Measurements from ENCODE around the gene OLFML2A. TPM values are rescaled to one million over a fixed set of nuclear protein-coding genes. Genes with fewer than 3 reads are reported as not detected.

Gene OLFML2A
- total RNA-seq, 6 donors from 2014 or later, result 4.2 to 35.6 (median 12.2) TPM

DNA sequence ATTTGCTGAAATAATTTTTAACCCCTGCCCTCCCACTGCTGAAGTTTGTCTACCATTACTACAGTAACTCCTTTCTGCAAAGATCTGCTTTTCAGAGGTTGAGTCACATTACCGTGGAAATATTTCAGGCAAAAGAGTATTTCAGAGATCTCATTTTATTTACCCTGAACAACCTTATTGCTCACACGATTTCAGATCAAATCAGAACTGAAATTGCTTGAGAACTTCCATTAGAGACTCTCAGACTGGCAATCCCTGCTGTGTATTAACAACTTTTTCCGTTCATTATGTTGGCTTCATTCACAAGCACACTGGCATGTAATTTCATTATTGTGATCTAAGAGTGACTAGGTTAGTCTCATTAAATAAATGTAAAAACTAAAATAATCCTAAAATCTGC, 21.9 kb upstream of the OLFML2A start:
- Histone ChIP-seq H3K4me3 (no peak overlapping the region), H3K9me3 (no peaks in the 10 kb centered on the region), H3K27me3 (no peaks in the 10 kb centered on the region), H3K36me3 (no peaks in the 10 kb centered on the region), H3K27ac (no peak overlapping the region), H3K4me1 (peaks cover 0 to 13% (median 9%) of the 10 kb centered on the region in 4 donors)
- WGBS, 2 donors, result 68 to 72% methylated on average over 3 of the region's 3 CpGs
- TF ChIP-seq POLR2AphosphoS5 (IDR thresholded peaks at IDR 0.05) (no peak), POLR2A (IDR thresholded peaks at IDR 0.05) (no peak), EP300 (IDR thresholded peaks at IDR 0.05) (no peak)
- TF ChIP-seq, protein P1, sequence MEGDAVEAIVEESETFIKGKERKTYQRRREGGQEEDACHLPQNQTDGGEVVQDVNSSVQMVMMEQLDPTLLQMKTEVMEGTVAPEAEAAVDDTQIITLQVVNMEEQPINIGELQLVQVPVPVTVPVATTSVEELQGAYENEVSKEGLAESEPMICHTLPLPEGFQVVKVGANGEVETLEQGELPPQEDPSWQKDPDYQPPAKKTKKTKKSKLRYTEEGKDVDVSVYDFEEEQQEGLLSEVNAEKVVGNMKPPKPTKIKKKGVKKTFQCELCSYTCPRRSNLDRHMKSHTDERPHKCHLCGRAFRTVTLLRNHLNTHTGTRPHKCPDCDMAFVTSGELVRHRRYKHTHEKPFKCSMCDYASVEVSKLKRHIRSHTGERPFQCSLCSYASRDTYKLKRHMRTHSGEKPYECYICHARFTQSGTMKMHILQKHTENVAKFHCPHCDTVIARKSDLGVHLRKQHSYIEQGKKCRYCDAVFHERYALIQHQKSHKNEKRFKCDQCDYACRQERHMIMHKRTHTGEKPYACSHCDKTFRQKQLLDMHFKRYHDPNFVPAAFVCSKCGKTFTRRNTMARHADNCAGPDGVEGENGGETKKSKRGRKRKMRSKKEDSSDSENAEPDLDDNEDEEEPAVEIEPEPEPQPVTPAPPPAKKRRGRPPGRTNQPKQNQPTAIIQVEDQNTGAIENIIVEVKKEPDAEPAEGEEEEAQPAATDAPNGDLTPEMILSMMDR (IDR thresholded peaks at IDR 0.05), result no peak
- no peak for DNase-seq
- no peak for ATAC-seq (ENCODE audit: low FRiP score in 2 of 2)

DNA sequence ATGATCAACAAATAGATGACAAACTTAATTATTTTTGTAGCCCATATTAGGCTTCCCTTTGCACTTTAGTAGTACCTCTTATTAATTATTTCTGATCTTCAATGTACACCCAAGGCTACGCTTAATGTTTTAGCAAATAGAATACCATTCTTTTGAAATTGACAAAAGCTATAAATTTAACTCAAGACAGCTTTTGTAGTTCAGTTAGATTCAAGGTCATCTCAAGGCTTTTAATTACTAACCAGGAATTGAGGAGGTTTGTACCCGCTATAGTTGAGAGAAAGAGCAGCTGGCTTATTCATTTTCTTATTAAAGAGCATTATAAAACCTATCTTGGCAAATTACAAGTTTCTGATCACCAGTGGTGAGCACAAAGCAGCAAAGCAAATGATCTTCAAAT, 20.9 kb upstream of the OLFML2A start:
- Histone ChIP-seq H3K27ac (no peak overlapping the region), H3K4me3 (no peak overlapping the region), H3K9me3 (no peaks in the 10 kb centered on the region), H3K27me3 (no peaks in the 10 kb centered on the region), H3K4me1 (peaks cover 0 to 13% (median 9%) of the 10 kb centered on the region in 4 donors), H3K36me3 (no peaks in the 10 kb centered on the region)
- TF ChIP-seq POLR2A (IDR thresholded peaks at IDR 0.05), result no peak
- TF ChIP-seq, protein P1 (IDR thresholded peaks at IDR 0.05), result no peak
- TF ChIP-seq POLR2AphosphoS5 (IDR thresholded peaks at IDR 0.05), result no peak
- no peak for TF ChIP-seq EP300 (IDR thresholded peaks at IDR 0.05)
- 97% methylated on average over 2 of the region's 2 CpGs for WGBS, 2 donors
- no peak for ATAC-seq (ENCODE audit: low FRiP score in 2 of 2)
- no peak for DNase-seq

DNA sequence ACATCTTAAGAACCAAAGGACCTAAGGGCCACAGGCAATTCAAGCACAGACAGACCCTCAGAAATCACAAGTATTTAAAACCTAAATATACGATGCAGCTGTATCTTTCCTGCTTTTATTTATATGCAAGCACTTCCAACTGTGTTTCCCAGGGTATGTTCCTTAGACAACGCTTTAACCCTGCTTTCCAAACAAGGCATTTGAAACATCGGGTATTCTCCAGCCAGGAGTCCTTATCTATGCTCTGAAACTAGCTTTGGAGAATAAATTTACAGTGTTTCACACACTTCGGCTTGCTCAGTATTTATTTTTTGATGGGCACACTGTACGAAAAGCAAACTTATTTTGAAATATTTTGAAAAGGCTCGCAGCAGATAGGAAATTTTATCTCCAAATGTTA, 19.3 kb upstream of the OLFML2A start:
- Histone ChIP-seq H3K36me3 (no peaks in the 10 kb centered on the region), H3K4me3 (no peak overlapping the region), H3K9me3 (no peaks in the 10 kb centered on the region), H3K27me3 (no peaks in the 10 kb centered on the region), H3K4me1 (peaks cover 0 to 13% (median 9%) of the 10 kb centered on the region in 4 donors), H3K27ac (peak overlapping the region in 2 of 4 donors; percentile 18 to 52)
- no peak for TF ChIP-seq POLR2AphosphoS5 (IDR thresholded peaks at IDR 0.05)
- TF ChIP-seq POLR2A (IDR thresholded peaks at IDR 0.05), result no peak
- TF ChIP-seq, protein P1 (IDR thresholded peaks at IDR 0.05), result no peak
- no peak for TF ChIP-seq EP300 (IDR thresholded peaks at IDR 0.05)
- 28 to 34% methylated on average over 6 of the region's 6 CpGs for WGBS, 2 donors
- DNase-seq, result no peak
- no peak for ATAC-seq (ENCODE audit: low FRiP score in 2 of 2)

DNA sequence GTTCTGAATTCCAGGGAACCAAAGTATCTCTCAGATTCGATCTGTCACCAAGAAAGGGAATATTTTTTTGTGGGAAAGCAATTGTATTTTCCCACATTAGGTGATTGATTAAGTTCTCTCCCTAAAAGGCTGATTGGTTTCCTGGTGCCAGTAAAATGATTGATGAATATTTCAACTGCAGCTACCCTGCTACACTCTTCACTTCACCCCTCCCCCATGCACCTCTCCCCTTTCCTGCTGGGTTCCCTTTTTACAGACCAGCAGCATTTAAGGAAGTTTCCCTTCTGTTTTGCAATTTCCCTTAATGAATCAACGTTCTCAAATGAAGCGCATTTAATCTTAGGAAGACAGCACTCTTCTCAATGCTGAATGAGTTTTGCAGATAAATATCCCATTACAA, 18.9 kb upstream of the OLFML2A start:
- Histone ChIP-seq H3K4me1 (peaks cover 0 to 13% (median 9%) of the 10 kb centered on the region in 4 donors), H3K9me3 (no peaks in the 10 kb centered on the region), H3K36me3 (no peaks in the 10 kb centered on the region), H3K4me3 (no peak overlapping the region), H3K27me3 (no peaks in the 10 kb centered on the region), H3K27ac (peak overlapping the region in 2 of 4 donors; percentile 18 to 52)
- 15 to 30% methylated on average over 3 of the region's 3 CpGs for WGBS, 2 donors
- ATAC-seq (ENCODE audit: low FRiP score in 2 of 2) (peak in 1 of 2 donors; percentile 69), DNase-seq (peak in 1 of 2 donors; percentile 54)
- no peak for TF ChIP-seq POLR2A (IDR thresholded peaks at IDR 0.05)
- TF ChIP-seq, protein P1 (IDR thresholded peaks at IDR 0.05), result no peak
- TF ChIP-seq EP300 (IDR thresholded peaks at IDR 0.05), result no peak
- no peak for TF ChIP-seq POLR2AphosphoS5 (IDR thresholded peaks at IDR 0.05)

DNA sequence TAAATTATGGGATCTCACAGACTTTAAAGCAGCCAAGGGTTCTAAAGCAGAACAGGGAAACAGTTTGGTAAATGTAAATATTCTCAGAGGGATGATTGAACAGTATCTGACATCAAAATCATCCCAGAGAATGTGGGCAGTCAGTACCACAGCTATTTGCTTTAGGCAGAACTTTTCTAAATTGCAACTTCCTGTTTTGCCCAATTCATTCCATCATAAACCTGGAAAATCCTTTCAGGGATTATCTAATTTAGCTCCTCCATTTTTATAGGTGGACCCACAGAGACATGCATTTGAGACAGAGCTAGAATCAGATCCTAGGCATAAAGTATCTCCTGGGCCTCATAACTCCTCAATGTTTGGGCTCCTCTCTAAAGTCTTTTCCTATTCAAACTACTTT, 18.2 kb upstream of the OLFML2A start:
- H3K9me3 ChIP-seq, result no peaks in the 10 kb centered on the region
- no peaks in the 10 kb centered on the region for H3K27me3 ChIP-seq
- peak overlapping the region in 2 of 4 donors; percentile 18 to 52 for H3K27ac ChIP-seq
- peaks cover 0 to 13% (median 9%) of the 10 kb centered on the region in 4 donors for H3K4me1 ChIP-seq
- DNase-seq, result no peak
- H3K36me3 ChIP-seq, result no peaks in the 10 kb centered on the region
- no peak for TF ChIP-seq EP300 (IDR thresholded peaks at IDR 0.05)
- no peak for TF ChIP-seq POLR2A (IDR thresholded peaks at IDR 0.05)
- TF ChIP-seq, protein P1 (IDR thresholded peaks at IDR 0.05), result no peak
- TF ChIP-seq POLR2AphosphoS5 (IDR thresholded peaks at IDR 0.05), result no peak
- no peak overlapping the region for H3K4me3 ChIP-seq
- ATAC-seq (ENCODE audit: low FRiP score in 2 of 2), result no peak

All from upper lobe of left lung (tissue), 6 donors.